Measurements from ENCODE around the gene CABLES2. TPM values are rescaled to one million over a fixed set of nuclear protein-coding genes. Genes with fewer than 3 reads are reported as not detected.

Gene CABLES2
- total RNA-seq, 1 donor from 2014 or later, result 9.3 TPM

DNA sequence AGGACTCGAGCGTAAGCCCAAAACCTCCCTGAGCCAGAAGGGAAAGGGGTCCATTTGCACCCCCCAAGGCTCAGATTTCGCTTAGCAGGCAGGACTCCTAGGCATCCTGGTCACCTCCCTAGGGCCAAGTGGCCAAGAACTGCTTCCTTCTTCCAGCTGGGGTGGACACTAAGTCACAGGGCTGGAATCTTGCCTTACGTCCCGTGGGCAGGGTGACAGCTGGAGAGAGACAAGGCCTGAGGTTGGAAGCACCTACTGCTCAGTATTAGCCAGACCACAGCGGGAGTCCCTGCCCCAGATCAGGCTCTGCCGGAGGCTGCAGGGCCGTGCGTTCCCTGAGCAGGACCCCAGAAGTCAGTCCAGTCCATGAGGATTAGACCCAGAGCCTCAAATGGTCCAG, 59.6 kb downstream of the CABLES2 start:
- no peak overlapping the region for H3K4me3 Mint-ChIP-seq (ENCODE audit: unreplicated experiment)
- peaks cover 11% of the 10 kb centered on the region for H3K36me3 Mint-ChIP-seq (ENCODE audit: low read depth, unreplicated experiment)
- no peaks in the 10 kb centered on the region for H3K4me1 Mint-ChIP-seq (ENCODE audit: unreplicated experiment)
- H3K27me3 Mint-ChIP-seq (ENCODE audit: unreplicated experiment), result peaks cover 7% of the 10 kb centered on the region
- no peak for DNase-seq (ENCODE audit: low spot score)
- peaks cover 7% of the 10 kb centered on the region for H3K9me3 Mint-ChIP-seq (ENCODE audit: unreplicated experiment)
- H3K27ac Mint-ChIP-seq (ENCODE audit: unreplicated experiment), result no peak overlapping the region
- TF ChIP-seq, protein P1, sequence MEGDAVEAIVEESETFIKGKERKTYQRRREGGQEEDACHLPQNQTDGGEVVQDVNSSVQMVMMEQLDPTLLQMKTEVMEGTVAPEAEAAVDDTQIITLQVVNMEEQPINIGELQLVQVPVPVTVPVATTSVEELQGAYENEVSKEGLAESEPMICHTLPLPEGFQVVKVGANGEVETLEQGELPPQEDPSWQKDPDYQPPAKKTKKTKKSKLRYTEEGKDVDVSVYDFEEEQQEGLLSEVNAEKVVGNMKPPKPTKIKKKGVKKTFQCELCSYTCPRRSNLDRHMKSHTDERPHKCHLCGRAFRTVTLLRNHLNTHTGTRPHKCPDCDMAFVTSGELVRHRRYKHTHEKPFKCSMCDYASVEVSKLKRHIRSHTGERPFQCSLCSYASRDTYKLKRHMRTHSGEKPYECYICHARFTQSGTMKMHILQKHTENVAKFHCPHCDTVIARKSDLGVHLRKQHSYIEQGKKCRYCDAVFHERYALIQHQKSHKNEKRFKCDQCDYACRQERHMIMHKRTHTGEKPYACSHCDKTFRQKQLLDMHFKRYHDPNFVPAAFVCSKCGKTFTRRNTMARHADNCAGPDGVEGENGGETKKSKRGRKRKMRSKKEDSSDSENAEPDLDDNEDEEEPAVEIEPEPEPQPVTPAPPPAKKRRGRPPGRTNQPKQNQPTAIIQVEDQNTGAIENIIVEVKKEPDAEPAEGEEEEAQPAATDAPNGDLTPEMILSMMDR (IDR thresholded peaks at IDR 0.05; ENCODE audit: unreplicated experiment), result no peak

DNA sequence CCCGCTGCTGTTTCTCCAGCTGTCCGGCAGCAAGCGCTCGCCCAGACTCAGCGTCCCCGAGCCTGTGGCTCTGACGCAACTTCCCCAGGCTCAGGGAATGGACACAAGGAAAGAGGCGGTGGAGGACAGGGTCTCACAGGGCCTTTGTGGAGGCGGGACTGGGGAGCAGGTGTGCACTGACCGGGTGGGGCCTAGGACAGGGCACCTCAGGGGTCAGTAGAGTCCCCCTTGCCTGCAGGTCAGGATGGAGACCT, 60.0 kb downstream of the CABLES2 start:
- H3K9me3 Mint-ChIP-seq (ENCODE audit: unreplicated experiment), result peaks cover 7% of the 10 kb centered on the region
- H3K27me3 Mint-ChIP-seq (ENCODE audit: unreplicated experiment), result peaks cover 5% of the 10 kb centered on the region
- H3K36me3 Mint-ChIP-seq (ENCODE audit: low read depth, unreplicated experiment), result peaks cover 11% of the 10 kb centered on the region
- no peak overlapping the region for H3K4me3 Mint-ChIP-seq (ENCODE audit: unreplicated experiment)
- TF ChIP-seq, protein P1 (IDR thresholded peaks at IDR 0.05; ENCODE audit: unreplicated experiment), result no peak
- no peak overlapping the region for H3K27ac Mint-ChIP-seq (ENCODE audit: unreplicated experiment)
- no peaks in the 10 kb centered on the region for H3K4me1 Mint-ChIP-seq (ENCODE audit: unreplicated experiment)
- DNase-seq (ENCODE audit: low spot score), result no peak

DNA sequence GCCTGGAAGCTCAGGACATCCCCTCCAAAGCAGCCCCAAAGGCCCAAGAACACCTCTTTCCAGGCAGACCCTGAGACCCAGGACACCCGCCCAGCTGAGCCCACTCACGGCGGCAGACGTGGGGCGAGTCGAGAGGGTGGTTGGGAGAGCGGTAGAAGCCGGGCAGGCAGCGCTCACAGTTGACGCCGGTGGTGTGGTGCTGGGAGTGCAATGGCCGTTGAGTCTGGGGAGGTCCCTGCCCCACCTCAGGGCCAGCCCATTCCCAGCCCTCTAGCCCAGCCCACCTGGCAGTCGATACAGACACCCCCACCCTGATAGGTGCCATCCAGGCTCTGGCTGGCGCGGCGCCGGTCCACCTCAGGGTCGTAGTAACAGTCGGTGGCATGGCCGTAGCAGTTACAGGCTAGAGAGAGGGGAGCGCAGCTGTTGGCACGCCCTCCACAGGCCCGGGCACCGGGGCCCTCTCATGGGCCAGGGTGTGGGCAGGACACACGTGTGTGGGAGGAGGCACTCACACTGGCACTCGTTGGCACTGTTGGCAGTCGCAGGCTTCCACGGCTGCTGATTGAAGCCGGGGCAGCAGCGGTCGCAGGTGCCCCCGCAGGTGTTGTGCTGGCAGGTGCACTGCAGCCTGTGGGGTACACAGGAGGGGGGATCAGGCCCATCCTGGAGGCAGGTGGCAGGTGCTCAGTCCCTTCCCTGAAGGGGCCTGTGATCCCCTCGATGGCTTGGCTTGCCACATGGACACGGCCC, 60.5 kb downstream of the CABLES2 start:
- H3K27ac Mint-ChIP-seq (ENCODE audit: unreplicated experiment), result no peak overlapping the region
- H3K4me1 Mint-ChIP-seq (ENCODE audit: unreplicated experiment), result no peaks in the 10 kb centered on the region
- TF ChIP-seq, protein P1 (IDR thresholded peaks at IDR 0.05; ENCODE audit: unreplicated experiment), result no peak
- DNase-seq (ENCODE audit: low spot score), result no peak
- peaks cover 7% of the 10 kb centered on the region for H3K9me3 Mint-ChIP-seq (ENCODE audit: unreplicated experiment)
- peaks cover 5% of the 10 kb centered on the region for H3K27me3 Mint-ChIP-seq (ENCODE audit: unreplicated experiment)
- H3K4me3 Mint-ChIP-seq (ENCODE audit: unreplicated experiment), result no peak overlapping the region
- H3K36me3 Mint-ChIP-seq (ENCODE audit: low read depth, unreplicated experiment), result peaks cover 11% of the 10 kb centered on the region

DNA sequence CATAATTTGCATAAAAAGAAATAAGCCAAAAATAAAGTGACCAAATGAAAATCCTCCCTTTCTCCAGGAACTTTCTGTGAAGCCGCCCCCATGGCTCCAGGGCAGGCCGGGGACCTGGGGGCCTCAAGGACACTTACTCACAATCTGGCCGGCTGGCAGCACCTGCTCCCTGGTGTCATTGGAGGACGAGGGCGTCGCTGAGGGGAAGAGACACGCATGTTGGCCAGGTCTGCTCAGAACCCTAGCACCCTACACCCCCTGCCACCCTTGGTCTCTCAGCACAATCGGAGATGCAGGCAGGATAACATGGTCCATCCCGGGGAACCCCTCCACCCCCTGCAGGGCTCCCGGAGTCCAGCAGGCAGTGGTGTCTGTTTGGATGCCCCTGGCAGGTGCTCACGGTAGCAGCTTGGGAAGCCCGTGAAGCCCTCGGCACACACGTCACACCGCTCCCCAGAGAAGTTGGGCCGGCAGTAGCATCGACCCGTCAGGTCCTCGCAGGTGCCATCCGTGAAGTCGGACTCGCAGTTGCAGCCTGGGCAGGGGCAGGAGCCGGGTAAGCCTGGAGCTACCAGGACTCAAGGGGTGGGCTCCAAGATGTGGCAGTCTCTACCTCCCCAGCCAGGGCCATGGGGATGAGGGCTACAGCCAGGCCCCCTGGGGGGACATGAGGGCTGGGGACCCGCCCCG, 61.3 kb downstream of the CABLES2 start:
- no peak for DNase-seq (ENCODE audit: low spot score)
- Mint-ChIP-seq H3K4me1 (ENCODE audit: unreplicated experiment) (no peaks in the 10 kb centered on the region), H3K27ac (ENCODE audit: unreplicated experiment) (no peak overlapping the region), H3K36me3 (ENCODE audit: low read depth, unreplicated experiment) (peaks cover 11% of the 10 kb centered on the region), H3K9me3 (ENCODE audit: unreplicated experiment) (peaks cover 7% of the 10 kb centered on the region), H3K27me3 (ENCODE audit: unreplicated experiment) (peaks cover 5% of the 10 kb centered on the region), H3K4me3 (ENCODE audit: unreplicated experiment) (no peak overlapping the region)
- TF ChIP-seq, protein P1 (IDR thresholded peaks at IDR 0.05; ENCODE audit: unreplicated experiment), result no peak

DNA sequence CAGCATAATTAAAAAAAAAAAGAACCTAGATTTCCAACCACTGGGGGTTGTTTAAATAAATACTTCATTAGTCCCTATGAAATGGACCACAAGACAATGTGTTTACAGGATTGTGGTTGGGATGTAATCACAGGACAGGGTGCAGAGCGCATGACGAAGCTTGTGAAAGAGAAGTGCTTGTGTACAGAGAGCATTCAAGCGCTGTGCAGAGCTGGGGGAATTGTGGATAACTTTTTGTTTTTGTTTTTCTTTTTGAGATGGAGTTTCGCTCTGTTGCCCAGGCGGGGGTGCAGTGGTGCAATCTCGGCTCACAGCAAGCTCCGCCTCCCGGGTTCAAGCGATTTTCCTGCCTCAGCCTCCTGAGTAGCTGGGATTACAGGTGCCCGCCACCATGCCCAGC, 62.3 kb downstream of the CABLES2 start:
- H3K27ac Mint-ChIP-seq (ENCODE audit: unreplicated experiment), result no peak overlapping the region

More for the DNA sequence above, 62.3 kb downstream of the CABLES2 start:
- Mint-ChIP-seq H3K36me3 (ENCODE audit: low read depth, unreplicated experiment) (peaks cover 11% of the 10 kb centered on the region), H3K9me3 (ENCODE audit: unreplicated experiment) (peaks cover 7% of the 10 kb centered on the region), H3K27me3 (ENCODE audit: unreplicated experiment) (peaks cover 6% of the 10 kb centered on the region), H3K4me1 (ENCODE audit: unreplicated experiment) (peaks cover 2% of the 10 kb centered on the region), H3K4me3 (ENCODE audit: unreplicated experiment) (no peak overlapping the region)
- DNase-seq (ENCODE audit: low spot score), result no peak
- TF ChIP-seq, protein P1 (IDR thresholded peaks at IDR 0.05; ENCODE audit: unreplicated experiment), result no peak
